Esophagus squamous epithelium (tissue), 4 donors: ENCODE data around the gene PLEKHA5.

Source experiments
- CTCF ChIP-seq, 6 experiments: fragments of 450-650 bp in 4 of 6; fragments of 200-600 bp in 2 of 6; sonication (generic) in 2 of 6; IDR thresholded peaks; one replicate each; pipeline ENCODE4 v1.5.1; 2016 to 2019; ENCODE audit warnings: antibody characterized with exemption in 6 of 6, mild to moderate bottlenecking in 4 of 6, moderate library complexity in 4 of 6
- POLR2A ChIP-seq, 4 donors: fragments of 450-650 bp; IDR thresholded peaks; one replicate each; pipeline ENCODE4 v1.6.1; 2017; ENCODE audit warnings: antibody characterized with exemption in 4 of 4, mild to moderate bottlenecking in 4 of 4, moderate library complexity in 3 of 4

GRCh38 chr12:19304149-19304750, 174.7 kb downstream of the PLEKHA5 start:
- TF ChIP-seq CTCF (IDR thresholded peaks at IDR 0.05) (no peak), POLR2A (IDR thresholded peaks at IDR 0.05) (no peak)
